SU-DHL-6 (cell line): ENCODE measurements around the gene MRPL39.

Experiments used
- H2AFZ ChIP-seq: fragments of 200-600 bp; sonication (generic); 2 replicates; pipeline ENCODE4 v1.6.1; 2014; ENCODE audit warnings: low read depth, mild to moderate bottlenecking, moderate library complexity, mixed read lengths, antibody characterized with exemption, low read length; ENCODE audit not compliant: severe bottlenecking
- H3F3A ChIP-seq: fragments of 200-600 bp; shearing (Covaris generic); 2 replicates; pipeline ENCODE4 v1.6.0; 2016; ENCODE audit warnings: antibody characterized with exemption, mild to moderate bottlenecking; ENCODE audit not compliant: insufficient read depth
- H3K27ac ChIP-seq: fragments of 200-600 bp; sonication (generic); 2 replicates; pipeline ENCODE4 v1.5.1; 2016; ENCODE audit warnings: low read depth, mild to moderate bottlenecking, low read length, moderate library complexity, mixed read lengths
- H3K27me3 ChIP-seq: fragments of 200-600 bp; sonication (generic), shearing (Covaris generic); 2 replicates; pipeline ENCODE4 v1.6.0; 2014; ENCODE audit warnings: mild to moderate bottlenecking, low read length
- H3K36me3 ChIP-seq: fragments of 200-600 bp; sonication (generic); 2 replicates; pipeline ENCODE4 v1.6.1; 2014; ENCODE audit warnings: mild to moderate bottlenecking, low read length, mixed read lengths
- H3K4me2 ChIP-seq: fragments of 300-600, 200-600 bp; shearing (Covaris generic), sonication (generic); 2 replicates; pipeline ENCODE4 v1.6.0; 2014; ENCODE audit warnings: low read length, low read depth, mild to moderate bottlenecking; ENCODE audit not compliant: poor library complexity, severe bottlenecking
- H3K4me3 ChIP-seq: fragments of 200-600 bp; sonication (generic); 2 replicates; pipeline ENCODE4 v1.5.1; 2014; ENCODE audit warnings: antibody characterized with exemption, low read length, mild to moderate bottlenecking, mixed read lengths; ENCODE audit not compliant: insufficient read depth, poor library complexity, severe bottlenecking
- H3K79me2 ChIP-seq: fragments of 200-600 bp; sonication (generic); 2 replicates; pipeline ENCODE4 v1.6.1; 2014; ENCODE audit warnings: mild to moderate bottlenecking, low read length, moderate library complexity; ENCODE audit not compliant: insufficient read depth
- H3K9ac ChIP-seq: fragments of 200-600 bp; sonication (generic); 2 replicates; pipeline ENCODE4 v1.7.0; 2014; ENCODE audit warnings: mild to moderate bottlenecking, low read length
- H3K9me2 ChIP-seq: fragments of 200-600 bp; sonication (generic); replicated peaks from 2 replicates; pipeline ENCODE4 v1.6.1; 2014; ENCODE audit warnings: low read length; ENCODE audit not compliant: insufficient read depth
- H3K9me3 ChIP-seq: fragments of 200-600 bp; sonication (generic); 2 replicates; pipeline ENCODE4 v1.6.1; 2014; ENCODE audit warnings: low read length, mixed read lengths; ENCODE audit not compliant: insufficient read depth
- H4K20me1 ChIP-seq: fragments of 200-600 bp; sonication (generic); 2 replicates; pipeline ENCODE4 v1.6.1; 2014; ENCODE audit warnings: low read depth, mild to moderate bottlenecking, antibody characterized with exemption, low read length, moderate library complexity, mixed read lengths
- CTCF ChIP-seq: fragments of 200-600 bp; sonication (generic); IDR thresholded peaks from one replicate; pipeline ENCODE4 v1.5.1; 2017; ENCODE audit warnings: antibody characterized with exemption, mild to moderate bottlenecking, low read length, moderate library complexity; ENCODE audit not compliant: insufficient read depth, poor library complexity, severe bottlenecking
- EZH2phosphoT487 ChIP-seq: fragments of 200-600 bp; sonication (generic), shearing (Covaris generic); conservative IDR thresholded peaks from 2 replicates; pipeline ENCODE4 v1.6.1; 2018; ENCODE audit warnings: mild to moderate bottlenecking, antibody characterized with exemption, low read length, moderate library complexity, mixed read lengths

The MRPL39 gene

GRCh38 chr21:25557180-25557579, 50.1 kb downstream of the MRPL39 start:
- no peak overlapping the region for H2AFZ ChIP-seq
- H3K4me3 ChIP-seq = no peak overlapping the region
- no peaks in the 10 kb centered on the region for H3K36me3 ChIP-seq
- peaks cover 10% of the 10 kb centered on the region for H3F3A ChIP-seq
- no peak overlapping the region for H3K27ac ChIP-seq
- H3K9ac ChIP-seq = no peak overlapping the region
- TF ChIP-seq CTCF (no peak), EZH2phosphoT487 (no peak)
- no peaks in the 10 kb centered on the region for H3K79me2 ChIP-seq
- H4K20me1 ChIP-seq = no peaks in the 10 kb centered on the region
- no peaks in the 10 kb centered on the region for H3K9me2 ChIP-seq
- no peaks in the 10 kb centered on the region for H3K27me3 ChIP-seq
- no peak overlapping the region for H3K4me2 ChIP-seq
- H3K9me3 ChIP-seq = no peaks in the 10 kb centered on the region

- H3K36me3 ChIP-seq = no peaks in the 10 kb centered on the region
- no peak overlapping the region for H3K27ac ChIP-seq
- no peak overlapping the region for H2AFZ ChIP-seq
- H3K79me2 ChIP-seq = no peaks in the 10 kb centered on the region
- H4K20me1 ChIP-seq = no peaks in the 10 kb centered on the region
- no peak for TF ChIP-seq EZH2phosphoT487
- TF ChIP-seq CTCF = no peak
- no peaks in the 10 kb centered on the region for H3K9me2 ChIP-seq
- no peak overlapping the region for H3K9ac ChIP-seq
- no peak overlapping the region for H3K4me2 ChIP-seq
- H3K27me3 ChIP-seq = no peaks in the 10 kb centered on the region
- H3F3A ChIP-seq = peaks cover 6% of the 10 kb centered on the region
- no peak overlapping the region for H3K4me3 ChIP-seq
- no peaks in the 10 kb centered on the region for H3K9me3 ChIP-seq
These were observed 51.2 kb downstream of the MRPL39 start for GRCh38 chr21:25556091-25556490.

- no peak overlapping the region for H2AFZ ChIP-seq
- no peaks in the 10 kb centered on the region for H3K9me3 ChIP-seq
- no peak overlapping the region for H3K4me2 ChIP-seq
- no peaks in the 10 kb centered on the region for H3K27me3 ChIP-seq
- no peaks in the 10 kb centered on the region for H3K36me3 ChIP-seq
- TF ChIP-seq EZH2phosphoT487 (no peak), CTCF (no peak)
- peaks cover under 1% of the 10 kb centered on the region; the same call in 1 of the 2 replicates for H3F3A ChIP-seq
- H3K27ac ChIP-seq = no peak overlapping the region
- H3K9ac ChIP-seq = no peak overlapping the region
- H4K20me1 ChIP-seq = no peaks in the 10 kb centered on the region
- H3K9me2 ChIP-seq = no peaks in the 10 kb centered on the region
- H3K4me3 ChIP-seq = no peak overlapping the region
- no peaks in the 10 kb centered on the region for H3K79me2 ChIP-seq
These were observed 51.8 kb downstream of the MRPL39 start for GRCh38 chr21:25555492-25555891.
